ENCODE measurements around the gene PRRT1.

- TF ChIP-seq, protein P1, sequence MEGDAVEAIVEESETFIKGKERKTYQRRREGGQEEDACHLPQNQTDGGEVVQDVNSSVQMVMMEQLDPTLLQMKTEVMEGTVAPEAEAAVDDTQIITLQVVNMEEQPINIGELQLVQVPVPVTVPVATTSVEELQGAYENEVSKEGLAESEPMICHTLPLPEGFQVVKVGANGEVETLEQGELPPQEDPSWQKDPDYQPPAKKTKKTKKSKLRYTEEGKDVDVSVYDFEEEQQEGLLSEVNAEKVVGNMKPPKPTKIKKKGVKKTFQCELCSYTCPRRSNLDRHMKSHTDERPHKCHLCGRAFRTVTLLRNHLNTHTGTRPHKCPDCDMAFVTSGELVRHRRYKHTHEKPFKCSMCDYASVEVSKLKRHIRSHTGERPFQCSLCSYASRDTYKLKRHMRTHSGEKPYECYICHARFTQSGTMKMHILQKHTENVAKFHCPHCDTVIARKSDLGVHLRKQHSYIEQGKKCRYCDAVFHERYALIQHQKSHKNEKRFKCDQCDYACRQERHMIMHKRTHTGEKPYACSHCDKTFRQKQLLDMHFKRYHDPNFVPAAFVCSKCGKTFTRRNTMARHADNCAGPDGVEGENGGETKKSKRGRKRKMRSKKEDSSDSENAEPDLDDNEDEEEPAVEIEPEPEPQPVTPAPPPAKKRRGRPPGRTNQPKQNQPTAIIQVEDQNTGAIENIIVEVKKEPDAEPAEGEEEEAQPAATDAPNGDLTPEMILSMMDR (IDR thresholded peaks at IDR 0.05; ENCODE audit: poor library complexity): no peak
- TF ChIP-seq EZH2 (IDR thresholded peaks at IDR 0.05; ENCODE audit: borderline replicate concordance): no peak
Measured at GRCh38 chr6:32183483-32184083, 31.8 kb upstream of the PRRT1 start.
